Endothelial cell of umbilical vein (primary cell): ENCODE results near the gene PLA2G5.

ENCODE experiments used
- CTCF ChIP-seq, 2 donors: IDR thresholded peaks; 1 replicate in 1 of 2; 2 replicates in 1 of 2; pipeline ENCODE4 v1.5.1; 2011; ENCODE audit warnings: low read length in 2 of 2, mild to moderate bottlenecking in 2 of 2, moderate library complexity in 2 of 2, control low read depth in 1 of 2, inconsistent platforms in 1 of 2, low read depth in 1 of 2; ENCODE audit not compliant: insufficient read depth in 1 of 2; ENCODE audit errors: extremely low read depth in 1 of 2
- EZH2 ChIP-seq: IDR thresholded peaks from 2 replicates; pipeline ENCODE4 v1.6.1; 2012; ENCODE audit warnings: borderline replicate concordance, low read depth, mild to moderate bottlenecking, moderate library complexity, low read length, inconsistent platforms; ENCODE audit not compliant: severe bottlenecking
- MAX ChIP-seq: IDR thresholded peaks from 2 replicates; pipeline ENCODE4 v1.6.1; 2011; ENCODE audit not compliant: insufficient read depth, insufficient read length
- POLR2A ChIP-seq: IDR thresholded peaks from 2 replicates; pipeline ENCODE4 v1.6.1; 2012; ENCODE audit warnings: low read depth, mild to moderate bottlenecking, control low read depth, low read length
- POLR2AphosphoS5 ChIP-seq: IDR thresholded peaks from 2 replicates; pipeline ENCODE4 v1.6.1; 2012; ENCODE audit warnings: low read depth, mild to moderate bottlenecking, control low read depth, low read length, moderate library complexity; ENCODE audit not compliant: insufficient read depth

GRCh38 chr1:20093303-20093702, 23.3 kb downstream of the PLA2G5 start:
- TF ChIP-seq CTCF (IDR thresholded peaks at IDR 0.05; ENCODE audit: extremely low read depth in 1 of 2, insufficient read depth in 1 of 2, low read depth in 1 of 2, low read length in 2 of 2) (no peak), POLR2A (no peak), EZH2 (no peak), POLR2AphosphoS5 (no peak), MAX (no peak)
